DMS53 treated with DMSO at 0.1 percent for 48 hours (cell line): ENCODE measurements around the gene ZFHX2.
A peak's percentile ranks its signal among the peaks of the same experiment; 100 is the strongest.

Source experiments
- DNase-seq: peaks from one replicate; lab custom pipeline; 2025; ENCODE audit not compliant: unreplicated experiment; lab: John Stamatoyannopoulos, UW

The ZFHX2 gene

GRCh38 chr14:23573384-23574015, 21.9 kb upstream of the ZFHX2 start:
- DNase-seq, result peak; percentile 52

- DNase-seq, result no peak
Measured at GRCh38 chr14:23572836-23573235, 21.3 kb upstream of the ZFHX2 start.

DNA sequence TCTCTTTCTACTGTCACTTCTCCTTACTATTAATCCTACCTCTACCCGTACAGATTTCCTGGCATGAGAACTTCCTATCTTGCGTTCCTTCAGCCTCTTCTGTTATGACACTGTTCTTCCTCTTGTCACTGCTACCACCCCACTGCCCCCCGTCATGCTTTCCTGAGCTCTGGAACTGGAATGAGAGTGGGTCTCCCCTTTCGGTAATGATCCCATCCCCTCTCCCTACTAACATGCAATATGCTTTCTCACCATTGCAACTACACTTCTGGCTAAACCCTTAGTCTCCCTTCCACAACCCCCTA, 20.9 kb upstream of the ZFHX2 start:
- DNase-seq, result no peak

- no peak for DNase-seq
Measured at GRCh38 chr14:23571701-23572523, 20.3 kb upstream of the ZFHX2 start.

GRCh38 chr14:23570806-23571483, 19.4 kb upstream of the ZFHX2 start:
- no peak for DNase-seq

GRCh38 chr14:23569443-23570151, 18.0 kb upstream of the ZFHX2 start:
- no peak for DNase-seq

DNA sequence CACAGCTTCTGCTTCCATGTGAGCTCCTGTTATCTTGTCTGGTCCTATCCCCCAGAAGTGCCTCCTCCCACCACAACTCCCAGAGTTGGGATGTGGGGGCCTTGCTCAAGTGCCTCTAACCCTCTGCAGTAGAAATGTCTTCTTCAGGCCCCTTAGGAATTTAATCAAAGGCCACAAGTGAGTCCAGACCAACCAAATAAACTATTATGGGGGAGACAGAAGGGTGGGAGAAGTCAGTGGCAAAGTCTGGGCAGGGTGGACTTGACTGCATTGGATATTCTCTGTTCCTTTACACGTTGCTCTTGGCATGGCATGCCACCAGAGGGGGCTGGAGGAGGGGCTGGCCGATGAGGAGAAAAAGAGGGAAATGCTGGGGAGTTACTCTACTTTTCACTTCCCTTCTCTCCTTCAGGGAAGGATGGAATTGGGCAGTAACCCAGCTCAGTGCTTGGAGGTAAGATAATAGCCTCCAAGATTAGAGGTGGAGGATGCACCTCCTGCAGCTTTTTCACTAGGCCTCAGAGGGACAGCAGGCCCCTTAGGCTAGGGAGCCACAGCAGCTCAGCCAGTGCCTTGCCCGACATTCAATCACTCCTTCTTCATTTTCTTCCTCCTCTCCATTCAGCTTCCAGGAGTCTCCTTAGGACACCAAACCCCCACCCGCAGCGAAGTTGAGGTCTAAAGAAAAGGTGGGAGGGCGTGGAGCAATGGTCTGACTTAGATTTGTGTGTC, 17.2 kb upstream of the ZFHX2 start:
- no peak for DNase-seq

DNA sequence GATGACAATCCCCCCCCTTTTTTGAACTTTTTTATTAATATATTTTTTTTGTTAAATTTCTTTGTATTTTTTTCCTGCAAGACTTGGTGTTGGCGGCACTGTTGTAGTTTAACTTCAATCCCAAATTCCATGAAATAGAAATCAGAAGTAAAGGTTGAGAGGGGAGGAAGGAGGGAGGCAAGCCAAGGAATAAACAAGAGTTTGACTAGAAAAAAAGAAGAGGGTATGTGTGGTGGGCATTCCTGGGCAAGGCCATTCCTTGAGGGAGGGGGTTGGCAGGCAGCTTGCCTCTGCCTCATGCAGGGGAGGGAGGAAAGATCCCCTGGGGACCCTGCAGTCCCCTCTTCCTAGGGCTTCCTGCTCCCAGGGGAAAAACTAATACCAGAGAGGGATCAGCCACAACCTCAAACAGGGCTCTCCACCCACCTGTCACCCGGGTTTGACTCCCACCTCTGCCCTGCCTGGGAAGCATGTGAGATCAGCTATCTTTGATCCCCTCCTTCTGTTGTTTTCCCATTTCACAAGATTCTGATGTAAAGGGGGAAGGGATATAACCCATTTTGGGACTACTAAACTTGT, 16.5 kb upstream of the ZFHX2 start:
- no peak for DNase-seq

DNA sequence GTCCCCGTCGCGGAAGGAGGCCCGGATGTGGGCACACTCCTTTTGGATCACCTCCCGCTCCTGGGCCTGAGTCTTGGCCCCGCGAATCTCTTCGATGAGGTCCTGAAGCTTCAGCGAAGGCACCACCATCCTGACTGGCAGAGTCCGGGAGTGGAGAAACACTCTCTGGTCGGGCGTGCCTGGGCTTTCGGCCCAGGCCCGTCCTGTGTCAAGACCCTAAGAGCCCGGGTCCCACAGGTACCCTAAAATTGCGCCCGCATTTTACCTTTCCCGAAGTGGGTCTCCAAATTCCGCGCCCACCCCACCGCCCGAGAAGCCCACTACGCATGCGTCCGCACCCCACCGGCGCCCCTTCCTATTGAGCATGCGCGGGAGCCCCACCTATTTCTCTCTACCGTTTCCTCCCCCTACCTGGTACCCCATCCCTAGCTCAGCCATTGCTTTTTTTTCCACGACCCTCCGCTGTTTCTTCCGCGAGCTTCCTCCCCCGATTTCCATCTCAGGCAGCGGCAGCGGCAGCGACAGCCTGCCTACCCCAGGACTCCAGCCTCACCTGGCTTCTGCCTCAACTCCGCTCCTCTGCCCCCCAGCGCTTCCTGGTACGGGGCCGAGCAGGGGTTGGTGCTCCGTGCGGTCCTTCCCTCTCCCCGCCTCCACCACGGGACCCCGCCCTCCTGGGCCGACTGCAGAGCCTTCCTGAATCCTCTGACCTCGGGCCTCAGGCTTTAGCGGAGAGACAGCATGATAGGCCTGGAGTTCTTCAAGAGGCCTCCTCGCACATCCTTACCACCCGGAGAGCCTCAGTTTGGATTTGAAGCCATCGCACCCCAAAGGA, 15.8 kb upstream of the ZFHX2 start, which contains the start of gene AP1G2:
Gene AP1G2 (minus strand): TSS at position 606 of the 835 bp plus-strand sequence. CDS start 477 bp downstream, at position 129.
- peak; percentile 71 for DNase-seq

DNA sequence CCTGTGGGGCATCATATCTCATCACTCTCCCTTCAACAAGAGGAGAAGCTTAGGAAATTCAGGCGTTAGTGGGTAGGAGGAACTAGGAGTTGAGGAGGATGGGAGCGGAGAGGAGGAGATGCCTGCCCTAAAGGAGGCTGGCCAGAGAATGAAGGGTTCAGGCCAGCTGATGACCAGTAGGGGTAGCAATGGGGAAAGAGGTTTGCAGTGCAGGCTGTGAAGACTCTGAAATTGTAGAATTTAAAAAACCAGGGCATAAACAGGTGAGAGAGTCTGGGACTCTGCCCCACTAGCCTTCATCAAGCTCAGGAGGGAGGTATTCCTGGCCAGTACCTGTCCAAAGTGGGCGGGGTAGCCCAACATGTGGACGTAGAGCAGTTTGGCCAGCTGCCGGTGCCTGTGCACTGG, 15.2 kb upstream of the ZFHX2 start:
- DNase-seq, result no peak

DNA sequence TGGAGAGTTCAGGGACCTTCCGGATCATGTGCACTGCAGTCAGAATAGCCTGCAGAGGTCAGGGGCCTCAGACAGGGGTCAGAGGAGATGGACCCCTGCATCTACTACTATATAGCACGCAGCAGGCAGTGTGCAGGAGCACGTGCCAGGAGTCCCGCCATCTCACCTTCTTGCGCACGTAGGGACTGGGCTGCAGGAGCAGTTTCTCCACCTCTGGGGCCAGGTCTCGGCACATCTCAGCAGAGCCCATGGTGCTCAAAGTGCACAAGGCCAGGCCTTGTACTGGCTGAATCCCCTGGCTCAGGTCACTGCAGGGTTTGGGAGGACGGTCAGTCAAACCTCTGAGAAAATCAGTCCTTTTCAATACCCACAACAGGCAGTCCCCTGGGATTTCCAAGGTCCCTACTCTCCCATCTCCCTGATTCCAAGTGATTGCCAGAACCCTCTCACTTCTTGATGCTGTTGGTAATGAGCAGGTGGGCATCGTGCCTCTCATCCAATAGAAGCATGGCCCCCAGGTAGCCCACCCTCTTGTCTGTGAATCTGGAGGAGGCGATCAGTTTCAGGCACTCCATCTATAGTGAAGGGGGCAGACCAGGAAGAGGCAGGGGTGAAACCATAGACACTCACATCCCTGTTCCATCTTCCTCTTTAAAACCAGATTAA, 14.7 kb upstream of the ZFHX2 start:
- no peak for DNase-seq

DNA sequence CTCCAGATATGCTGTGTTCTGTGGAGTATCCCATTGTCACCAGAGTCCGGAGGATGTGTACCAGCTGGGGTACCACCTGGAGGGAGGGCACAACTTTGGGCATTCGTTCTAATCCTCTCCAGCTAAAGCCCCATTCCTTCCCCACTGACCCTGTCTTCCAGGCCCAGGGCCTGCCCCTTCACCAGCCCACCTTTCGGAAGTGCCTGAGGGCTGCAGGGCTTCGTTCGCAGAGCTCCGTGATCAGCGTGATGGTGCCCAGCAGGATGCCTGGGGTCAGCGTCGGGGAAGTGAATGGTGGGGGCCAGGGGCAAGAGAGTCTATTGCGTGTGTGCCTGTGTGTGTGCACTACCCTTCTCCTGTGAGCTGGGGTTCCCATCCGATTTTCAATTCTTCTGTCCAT, 14.1 kb upstream of the ZFHX2 start:
- no peak for DNase-seq

- no peak for DNase-seq
Measured at GRCh38 chr14:23564876-23565275, 13.3 kb upstream of the ZFHX2 start.

DNA sequence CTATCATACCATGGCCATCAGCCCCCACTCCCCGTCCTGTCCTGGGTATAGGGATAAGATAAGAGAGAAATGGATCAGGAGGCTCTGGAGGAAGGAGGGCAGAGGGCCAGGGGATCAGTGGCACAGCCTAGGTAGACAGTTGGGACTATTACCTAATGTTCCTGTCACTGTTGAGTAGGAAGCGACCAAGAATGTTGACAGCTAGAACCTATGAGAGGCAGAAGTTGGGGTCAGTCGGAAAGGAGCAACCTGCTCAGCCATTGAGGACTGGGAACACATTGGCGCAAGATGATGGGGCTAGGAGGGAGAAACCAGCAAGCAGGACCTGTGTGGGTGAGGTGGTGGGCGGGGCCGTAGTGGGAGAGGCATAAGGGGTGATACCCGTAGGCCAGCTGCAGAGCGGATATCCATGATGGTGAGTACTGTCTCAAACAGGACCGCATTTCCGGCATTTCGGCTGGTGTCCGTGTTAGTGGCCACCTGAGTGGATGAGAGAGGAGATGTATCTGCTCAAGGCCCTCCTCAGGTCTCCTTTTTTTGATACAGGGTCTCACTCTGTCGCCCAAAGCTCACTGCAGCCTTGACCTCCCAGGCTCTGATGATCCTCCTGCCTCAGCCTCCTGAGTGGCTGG, 12.7 kb upstream of the ZFHX2 start:
- no peak for DNase-seq

DNA sequence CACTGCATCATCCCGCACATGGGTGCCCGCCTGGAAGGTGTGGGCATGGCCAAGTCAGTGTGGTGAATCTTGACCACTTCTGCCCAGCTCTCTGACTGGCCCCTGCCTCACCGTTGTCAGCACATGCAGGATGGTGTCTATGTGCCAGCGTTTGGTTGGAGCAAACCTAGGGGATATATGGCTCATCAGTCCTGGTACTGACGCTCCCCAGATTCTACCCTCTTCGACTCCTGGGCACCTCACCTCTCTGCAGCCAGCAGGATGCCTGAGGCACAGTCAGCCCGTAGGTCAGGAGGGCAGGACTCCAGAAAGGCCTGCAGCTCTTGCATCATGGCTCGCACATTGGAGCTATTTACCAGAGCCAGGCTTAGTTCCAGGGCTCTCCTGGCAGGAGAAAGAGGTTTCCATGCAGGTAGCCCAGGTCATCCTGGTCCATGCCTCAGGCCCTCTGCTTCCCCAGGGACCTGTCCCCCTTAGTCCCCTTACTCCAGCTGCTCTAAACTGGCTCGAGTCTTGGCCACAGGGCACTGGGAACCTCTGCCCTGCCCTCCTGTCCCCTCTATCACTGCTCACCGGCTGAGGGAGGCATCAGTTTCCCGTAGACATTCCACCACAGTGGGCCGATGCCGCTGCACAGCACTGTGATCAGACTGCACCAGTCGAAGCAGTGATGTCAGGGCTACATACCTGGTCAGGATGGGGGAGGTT, 12.1 kb upstream of the ZFHX2 start:
- no peak for DNase-seq

DNA sequence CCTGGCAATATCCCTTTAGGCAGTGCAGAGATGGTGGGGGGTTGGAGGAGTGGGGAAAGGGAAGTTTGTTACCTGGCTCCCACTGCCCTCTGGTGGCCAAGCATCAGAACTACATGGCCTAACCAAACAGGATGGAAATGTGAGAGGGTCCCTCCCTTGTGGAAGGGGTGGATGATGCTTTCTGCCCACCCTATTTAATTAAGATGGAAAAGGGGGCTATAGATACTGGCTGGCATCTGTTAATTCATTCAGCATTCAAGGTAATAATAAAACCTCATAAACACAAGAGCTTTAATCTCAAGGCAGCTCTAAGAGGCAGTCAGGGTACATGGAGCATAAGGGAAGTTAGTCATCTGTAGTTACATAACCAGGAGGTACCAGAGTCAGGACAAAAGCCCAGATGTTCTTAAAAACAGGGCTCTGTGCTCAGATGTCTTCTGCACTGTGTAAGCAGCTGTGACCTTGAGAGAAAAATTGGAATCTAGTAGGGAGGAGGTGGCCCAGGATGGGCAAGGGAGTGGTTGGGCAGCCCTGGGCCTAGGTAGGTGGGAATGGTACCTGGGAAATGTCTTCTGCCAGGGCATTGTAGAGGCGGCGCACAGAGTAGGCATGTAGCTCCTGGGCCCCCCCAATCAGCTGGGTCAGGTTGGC, 11.4 kb upstream of the ZFHX2 start:
- no peak for DNase-seq
